Activated T-cell treated with anti-CD3 and anti-CD28 coated beads, Interleukin-2, amount 50 U/mL, for 24 hours (primary cell): ENCODE measurements around the gene EGFR.

Experiments used
- DNase-seq: peaks from one replicate; pipeline ENCODE4 v3.0.0-alpha.2; 2020
- H3K27ac Mint-ChIP-seq: 2 replicates; pipeline ENCODE4 v1.8.0; 2020; ENCODE audit warnings: mild to moderate bottlenecking, mixed read lengths
- H3K27me3 Mint-ChIP-seq: 2 replicates; pipeline ENCODE4 v1.8.0; 2020; ENCODE audit warnings: mixed read lengths
- H3K36me3 Mint-ChIP-seq: 2 replicates; pipeline ENCODE4 v1.8.0; 2020; ENCODE audit warnings: low read depth, mixed read lengths
- H3K4me1 Mint-ChIP-seq: 2 replicates; pipeline ENCODE4 v1.8.0; 2020; ENCODE audit warnings: low read depth, mixed read lengths
- H3K4me3 Mint-ChIP-seq: 2 replicates; pipeline ENCODE4 v1.8.0; 2020; ENCODE audit warnings: mild to moderate bottlenecking, moderate library complexity, mixed read lengths
- H3K9me3 Mint-ChIP-seq: 2 replicates; pipeline ENCODE4 v1.8.0; 2020; ENCODE audit warnings: mixed read lengths

The EGFR gene

GRCh38 chr7:55130395-55131141, 111.8 kb downstream of the EGFR start:
- no peaks in the 10 kb centered on the region for H3K36me3 Mint-ChIP-seq
- H3K27me3 Mint-ChIP-seq: peaks cover 39% of the 10 kb centered on the region
- no peak overlapping the region for H3K27ac Mint-ChIP-seq
- no peak overlapping the region for H3K4me3 Mint-ChIP-seq
- no peak for DNase-seq
- H3K4me1 Mint-ChIP-seq: peaks cover 37% of the 10 kb centered on the region
- H3K9me3 Mint-ChIP-seq: no peaks in the 10 kb centered on the region

GRCh38 chr7:55131142-55131929, 112.5 kb downstream of the EGFR start:
- no peak overlapping the region for H3K27ac Mint-ChIP-seq
- no peaks in the 10 kb centered on the region for H3K9me3 Mint-ChIP-seq
- H3K27me3 Mint-ChIP-seq: peaks cover 33% of the 10 kb centered on the region
- H3K4me3 Mint-ChIP-seq: no peak overlapping the region
- H3K4me1 Mint-ChIP-seq: peaks cover 37% of the 10 kb centered on the region
- H3K36me3 Mint-ChIP-seq: no peaks in the 10 kb centered on the region
- no peak for DNase-seq

- H3K36me3 Mint-ChIP-seq: no peaks in the 10 kb centered on the region
- no peak overlapping the region for H3K4me3 Mint-ChIP-seq
- H3K27me3 Mint-ChIP-seq: peaks cover 37% of the 10 kb centered on the region
- no peaks in the 10 kb centered on the region for H3K9me3 Mint-ChIP-seq
- H3K27ac Mint-ChIP-seq: peak overlapping the region; percentile 55
- peaks cover 37% of the 10 kb centered on the region for H3K4me1 Mint-ChIP-seq
- DNase-seq: no peak
These were observed 113.7 kb downstream of the EGFR start for GRCh38 chr7:55132550-55132889.

GRCh38 chr7:55132890-55133551, 114.2 kb downstream of the EGFR start:
- Mint-ChIP-seq H3K36me3 (no peaks in the 10 kb centered on the region), H3K27me3 (peaks cover 32% of the 10 kb centered on the region), H3K4me3 (no peak overlapping the region), H3K4me1 (peaks cover 37% of the 10 kb centered on the region), H3K27ac (peak overlapping the region; percentile 55), H3K9me3 (no peaks in the 10 kb centered on the region)
- peak; percentile 40 for DNase-seq

GRCh38 chr7:55133630-55134358, 115.0 kb downstream of the EGFR start:
- Mint-ChIP-seq H3K27me3 (peaks cover 27% of the 10 kb centered on the region), H3K27ac (no peak overlapping the region), H3K4me3 (no peak overlapping the region), H3K36me3 (no peaks in the 10 kb centered on the region), H3K9me3 (peaks cover 3% of the 10 kb centered on the region), H3K4me1 (peaks cover 37% of the 10 kb centered on the region)
- DNase-seq: no peak

GRCh38 chr7:55134359-55134725, 115.5 kb downstream of the EGFR start:
- H3K4me3 Mint-ChIP-seq: no peak overlapping the region
- H3K4me1 Mint-ChIP-seq: peaks cover 37% of the 10 kb centered on the region
- DNase-seq: no peak
- H3K9me3 Mint-ChIP-seq: peaks cover 5% of the 10 kb centered on the region
- no peaks in the 10 kb centered on the region for H3K36me3 Mint-ChIP-seq
- H3K27me3 Mint-ChIP-seq: peaks cover 23% of the 10 kb centered on the region
- H3K27ac Mint-ChIP-seq: no peak overlapping the region

GRCh38 chr7:55134786-55135185, 116.0 kb downstream of the EGFR start:
- Mint-ChIP-seq H3K4me1 (peaks cover 37% of the 10 kb centered on the region), H3K36me3 (no peaks in the 10 kb centered on the region), H3K9me3 (peaks cover 5% of the 10 kb centered on the region), H3K4me3 (no peak overlapping the region), H3K27ac (no peak overlapping the region), H3K27me3 (peaks cover 23% of the 10 kb centered on the region)
- no peak for DNase-seq

GRCh38 chr7:55135462-55135861, 116.6 kb downstream of the EGFR start:
- H3K27ac Mint-ChIP-seq: no peak overlapping the region
- no peak overlapping the region for H3K4me3 Mint-ChIP-seq
- H3K4me1 Mint-ChIP-seq: peaks cover 34% of the 10 kb centered on the region
- no peaks in the 10 kb centered on the region for H3K36me3 Mint-ChIP-seq
- H3K9me3 Mint-ChIP-seq: peaks cover 5% of the 10 kb centered on the region
- peaks cover 24% of the 10 kb centered on the region for H3K27me3 Mint-ChIP-seq
- DNase-seq: no peak

- Mint-ChIP-seq H3K27me3 (peaks cover 32% of the 10 kb centered on the region), H3K9me3 (peaks cover 5% of the 10 kb centered on the region), H3K27ac (no peak overlapping the region), H3K4me3 (no peak overlapping the region), H3K4me1 (peaks cover 13% of the 10 kb centered on the region), H3K36me3 (no peaks in the 10 kb centered on the region)
- DNase-seq: no peak
These were observed 119.8 kb downstream of the EGFR start for GRCh38 chr7:55138663-55139062.

- H3K4me3 Mint-ChIP-seq: no peak overlapping the region
- H3K4me1 Mint-ChIP-seq: peaks cover 3% of the 10 kb centered on the region
- no peaks in the 10 kb centered on the region for H3K36me3 Mint-ChIP-seq
- H3K9me3 Mint-ChIP-seq: peaks cover 5% of the 10 kb centered on the region
- no peak for DNase-seq
- peaks cover 40% of the 10 kb centered on the region for H3K27me3 Mint-ChIP-seq
- H3K27ac Mint-ChIP-seq: no peak overlapping the region
These were observed 121.6 kb downstream of the EGFR start for GRCh38 chr7:55140221-55140940.

- Mint-ChIP-seq H3K9me3 (peaks cover 5% of the 10 kb centered on the region), H3K4me1 (peaks cover 3% of the 10 kb centered on the region), H3K27ac (no peak overlapping the region), H3K4me3 (no peak overlapping the region), H3K27me3 (peaks cover 44% of the 10 kb centered on the region), H3K36me3 (no peaks in the 10 kb centered on the region)
- no peak for DNase-seq
These were observed 122.1 kb downstream of the EGFR start for GRCh38 chr7:55140941-55141278.

GRCh38 chr7:55142919-55143600, 124.2 kb downstream of the EGFR start:
- Mint-ChIP-seq H3K36me3 (no peaks in the 10 kb centered on the region), H3K4me3 (no peak overlapping the region), H3K27me3 (peaks cover 50% of the 10 kb centered on the region), H3K4me1 (peaks cover 3% of the 10 kb centered on the region), H3K9me3 (peaks cover 5% of the 10 kb centered on the region), H3K27ac (no peak overlapping the region)
- DNase-seq: no peak

- H3K4me1 Mint-ChIP-seq: peaks cover 3% of the 10 kb centered on the region
- no peaks in the 10 kb centered on the region for H3K36me3 Mint-ChIP-seq
- no peak for DNase-seq
- H3K9me3 Mint-ChIP-seq: no peaks in the 10 kb centered on the region
- H3K27me3 Mint-ChIP-seq: peaks cover 50% of the 10 kb centered on the region
- H3K4me3 Mint-ChIP-seq: no peak overlapping the region
- no peak overlapping the region for H3K27ac Mint-ChIP-seq
These were observed 125.8 kb downstream of the EGFR start for GRCh38 chr7:55144333-55145317.
